ENCODE measurements around the gene UVRAG.

UVRAG gene

GRCh38 chr11:76157891-76158290 lies 342.9 kb downstream of the UVRAG start:
- no peaks in the 10 kb centered on the region for H3K36me3 ChIP-seq (ENCODE audit: insufficient read depth, insufficient read length, low read length)
- H3K4me3 ChIP-seq (ENCODE audit: insufficient read length, low read depth) = no peak overlapping the region
- no peak overlapping the region for H3K9ac ChIP-seq (ENCODE audit: insufficient read length, low read depth)
- no peaks in the 10 kb centered on the region for H3K9me3 ChIP-seq (ENCODE audit: insufficient read depth, low read length)
- no peak for DNase-seq (ENCODE audit: low read depth, low spot score)
- TF ChIP-seq YY1 (IDR thresholded peaks at IDR 0.05; ENCODE audit: insufficient read depth, insufficient read length) (no peak), SUZ12 (IDR thresholded peaks at IDR 0.05; ENCODE audit: extremely low read depth, insufficient read depth, insufficient read length) (no peak), ZNF274 (IDR thresholded peaks at IDR 0.05; ENCODE audit: low read depth, low read length) (no peak)
- H3K27me3 ChIP-seq (ENCODE audit: insufficient read depth, insufficient read length) = no peaks in the 10 kb centered on the region
- H3K4me1 ChIP-seq (ENCODE audit: insufficient read depth, insufficient read length) = peaks cover 3% of the 10 kb centered on the region

GRCh38 chr11:76158394-76159302 lies 343.6 kb downstream of the UVRAG start:
- no peak overlapping the region for H3K4me3 ChIP-seq (ENCODE audit: insufficient read length, low read depth)
- no peak for TF ChIP-seq ZNF274 (IDR thresholded peaks at IDR 0.05; ENCODE audit: low read depth, low read length)
- no peak for TF ChIP-seq YY1 (IDR thresholded peaks at IDR 0.05; ENCODE audit: insufficient read depth, insufficient read length)

DNA sequence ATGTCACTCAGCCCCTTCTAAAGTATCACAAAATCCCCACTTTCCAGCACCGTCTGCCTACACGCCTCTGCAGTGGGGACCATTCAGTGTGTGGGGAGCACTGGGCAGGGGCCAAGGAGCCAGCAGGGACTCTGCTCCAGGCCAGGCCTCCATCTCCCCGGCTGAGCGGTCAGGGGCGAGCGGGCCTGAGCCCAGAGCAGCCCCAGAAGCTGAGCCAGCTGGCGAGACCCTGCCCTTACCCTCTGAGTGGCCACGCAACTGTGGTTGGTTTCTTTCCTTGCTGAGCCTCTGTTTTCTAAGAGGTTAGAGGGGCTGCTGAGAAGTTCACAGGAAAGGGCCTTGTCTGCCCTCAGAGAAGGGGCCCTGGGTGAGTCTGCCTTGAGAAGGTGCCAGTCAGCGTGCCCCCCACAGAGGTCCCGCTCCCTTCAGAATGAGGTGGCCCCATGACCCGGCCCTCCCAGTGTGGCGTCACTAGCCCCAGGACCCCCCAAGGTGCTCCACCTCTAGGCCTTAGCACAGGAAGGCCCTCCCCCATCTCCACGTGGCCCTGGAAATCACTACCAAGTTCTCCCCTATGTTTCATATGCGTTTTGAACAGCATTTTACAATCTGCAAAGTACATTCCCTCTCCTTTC lies 344.4 kb downstream of the UVRAG start:
- Histone ChIP-seq H3K4me3 (ENCODE audit: insufficient read length, low read depth) (no peak overlapping the region), H3K27me3 (ENCODE audit: insufficient read depth, insufficient read length) (peaks cover under 1% of the 10 kb centered on the region), H3K4me1 (ENCODE audit: insufficient read depth, insufficient read length) (peaks cover 4% of the 10 kb centered on the region), H3K9me3 (ENCODE audit: insufficient read depth, low read length) (no peaks in the 10 kb centered on the region), H3K36me3 (ENCODE audit: insufficient read depth, insufficient read length, low read length) (no peaks in the 10 kb centered on the region), H3K9ac (ENCODE audit: insufficient read length, low read depth) (no peak overlapping the region)
- TF ChIP-seq SUZ12 (IDR thresholded peaks at IDR 0.05; ENCODE audit: extremely low read depth, insufficient read depth, insufficient read length) (no peak), ZNF274 (IDR thresholded peaks at IDR 0.05; ENCODE audit: low read depth, low read length) (no peak), YY1 (IDR thresholded peaks at IDR 0.05; ENCODE audit: insufficient read depth, insufficient read length) (no peak)
- no peak for DNase-seq (ENCODE audit: low read depth, low spot score)

More at GRCh38 chr11:76158394-76159302, 343.6 kb downstream of the UVRAG start:
- no peaks in the 10 kb centered on the region for H3K36me3 ChIP-seq (ENCODE audit: insufficient read depth, insufficient read length, low read length)
- DNase-seq (ENCODE audit: low read depth, low spot score) = no peak
- H3K9ac ChIP-seq (ENCODE audit: insufficient read length, low read depth) = no peak overlapping the region
- H3K27me3 ChIP-seq (ENCODE audit: insufficient read depth, insufficient read length) = no peaks in the 10 kb centered on the region
- H3K9me3 ChIP-seq (ENCODE audit: insufficient read depth, low read length) = no peaks in the 10 kb centered on the region
- peaks cover 4% of the 10 kb centered on the region for H3K4me1 ChIP-seq (ENCODE audit: insufficient read depth, insufficient read length)

GRCh38 chr11:76159983-76160661 lies 345.1 kb downstream of the UVRAG start:
- no peak for DNase-seq (ENCODE audit: low read depth, low spot score)
- no peak for TF ChIP-seq SUZ12 (IDR thresholded peaks at IDR 0.05; ENCODE audit: extremely low read depth, insufficient read depth, insufficient read length)
- no peak for TF ChIP-seq ZNF274 (IDR thresholded peaks at IDR 0.05; ENCODE audit: low read depth, low read length)
- TF ChIP-seq YY1 (IDR thresholded peaks at IDR 0.05; ENCODE audit: insufficient read depth, insufficient read length) = no peak
- Histone ChIP-seq H3K27me3 (ENCODE audit: insufficient read depth, insufficient read length) (peaks cover 7% of the 10 kb centered on the region), H3K36me3 (ENCODE audit: insufficient read depth, insufficient read length, low read length) (no peaks in the 10 kb centered on the region), H3K4me1 (ENCODE audit: insufficient read depth, insufficient read length) (peaks cover 4% of the 10 kb centered on the region), H3K4me3 (ENCODE audit: insufficient read length, low read depth) (no peak overlapping the region), H3K9me3 (ENCODE audit: insufficient read depth, low read length) (no peaks in the 10 kb centered on the region), H3K9ac (ENCODE audit: insufficient read length, low read depth) (no peak overlapping the region)

DNA sequence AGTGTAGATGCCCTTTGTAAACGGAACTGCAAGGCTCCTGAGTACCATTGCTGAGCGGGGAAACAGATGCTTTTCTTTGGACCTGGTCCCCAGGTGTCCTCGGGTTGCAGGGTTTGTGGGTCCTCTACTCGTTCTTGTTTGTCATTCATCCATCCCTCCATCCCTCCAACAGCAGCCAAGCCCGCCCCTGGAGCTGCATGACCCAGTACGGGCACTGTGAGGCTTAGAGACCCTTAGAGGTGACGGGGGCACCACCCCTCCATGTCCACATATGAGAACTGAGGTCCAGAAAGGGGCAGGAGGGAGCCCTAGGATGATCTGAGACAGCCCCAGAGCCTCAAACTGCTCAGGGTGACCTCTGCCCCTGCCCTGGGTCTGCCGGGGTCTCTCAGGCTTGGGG lies 345.8 kb downstream of the UVRAG start:
- Histone ChIP-seq H3K9me3 (ENCODE audit: insufficient read depth, low read length) (no peaks in the 10 kb centered on the region), H3K36me3 (ENCODE audit: insufficient read depth, insufficient read length, low read length) (no peaks in the 10 kb centered on the region), H3K9ac (ENCODE audit: insufficient read length, low read depth) (no peak overlapping the region), H3K4me3 (ENCODE audit: insufficient read length, low read depth) (no peak overlapping the region), H3K27me3 (ENCODE audit: insufficient read depth, insufficient read length) (peaks cover 12% of the 10 kb centered on the region), H3K4me1 (ENCODE audit: insufficient read depth, insufficient read length) (peaks cover 6% of the 10 kb centered on the region)
- TF ChIP-seq YY1 (IDR thresholded peaks at IDR 0.05; ENCODE audit: insufficient read depth, insufficient read length) = no peak
- TF ChIP-seq SUZ12 (IDR thresholded peaks at IDR 0.05; ENCODE audit: extremely low read depth, insufficient read depth, insufficient read length) = no peak
- TF ChIP-seq ZNF274 (IDR thresholded peaks at IDR 0.05; ENCODE audit: low read depth, low read length) = no peak
- no peak for DNase-seq (ENCODE audit: low read depth, low spot score)

- DNase-seq (ENCODE audit: low read depth, low spot score) = no peak
- Histone ChIP-seq H3K4me1 (ENCODE audit: insufficient read depth, insufficient read length) (peaks cover 6% of the 10 kb centered on the region), H3K9me3 (ENCODE audit: insufficient read depth, low read length) (no peaks in the 10 kb centered on the region), H3K9ac (ENCODE audit: insufficient read length, low read depth) (no peak overlapping the region), H3K27me3 (ENCODE audit: insufficient read depth, insufficient read length) (peaks cover 12% of the 10 kb centered on the region), H3K4me3 (ENCODE audit: insufficient read length, low read depth) (no peak overlapping the region), H3K36me3 (ENCODE audit: insufficient read depth, insufficient read length, low read length) (no peaks in the 10 kb centered on the region)
- TF ChIP-seq SUZ12 (IDR thresholded peaks at IDR 0.05; ENCODE audit: extremely low read depth, insufficient read depth, insufficient read length) (no peak), ZNF274 (IDR thresholded peaks at IDR 0.05; ENCODE audit: low read depth, low read length) (no peak), YY1 (IDR thresholded peaks at IDR 0.05; ENCODE audit: insufficient read depth, insufficient read length) (no peak)
These were observed 346.4 kb downstream of the UVRAG start for GRCh38 chr11:76161261-76161961.
